ENCODE data around the gene PLPP3. TPM values are rescaled to one million over a fixed set of nuclear protein-coding genes. Genes with fewer than 3 reads are reported as not detected.

PLPP3 gene
- total RNA-seq, 2 donors from 2014 or later = 164 to 271 TPM

GRCh38 chr1:56491441-56491840 lies 87.9 kb downstream of the PLPP3 start:
- Histone ChIP-seq H3K4me1 (ENCODE audit: control insufficient read depth in 1 of 2, low read depth in 2 of 2) (peaks cover 10 to 19% of the 10 kb centered on the region in 2 donors), H3K27me3 (replicated peaks; ENCODE audit: insufficient read depth) (no peaks in the 10 kb centered on the region), H3K4me3 (no peak overlapping the region), H3K9me3 (no peaks in the 10 kb centered on the region), H3K36me3 (peaks cover 14% of the 10 kb centered on the region), H3K27ac (no peak overlapping the region)
- DNase-seq (ENCODE audit: low spot score) (no peak), ATAC-seq (ENCODE audit: insufficient number of reproducible peaks, low FRiP score, low read depth) (no peak)
- TF ChIP-seq CTCF (IDR thresholded peaks at IDR 0.05) = no peak

- Histone ChIP-seq H3K27me3 (replicated peaks; ENCODE audit: insufficient read depth) (no peaks in the 10 kb centered on the region), H3K9me3 (no peaks in the 10 kb centered on the region), H3K36me3 (peaks cover 6% of the 10 kb centered on the region), H3K27ac (no peak overlapping the region), H3K4me1 (ENCODE audit: control insufficient read depth in 1 of 2, low read depth in 2 of 2) (peaks cover 10 to 19% of the 10 kb centered on the region in 2 donors), H3K4me3 (no peak overlapping the region)
- no peak for TF ChIP-seq CTCF (IDR thresholded peaks at IDR 0.05)
- no peak for ATAC-seq (ENCODE audit: insufficient number of reproducible peaks, low FRiP score, low read depth)
- DNase-seq (ENCODE audit: low spot score) = no peak
These were observed 88.7 kb downstream of the PLPP3 start for GRCh38 chr1:56490619-56491018.

- no peaks in the 10 kb centered on the region for H3K9me3 ChIP-seq
- H3K4me3 ChIP-seq = no peak overlapping the region
- peaks cover 10 to 19% of the 10 kb centered on the region in 2 donors for H3K4me1 ChIP-seq (ENCODE audit: control insufficient read depth in 1 of 2, low read depth in 2 of 2)
- no peak for TF ChIP-seq CTCF (IDR thresholded peaks at IDR 0.05)
- ATAC-seq (ENCODE audit: insufficient number of reproducible peaks, low FRiP score, low read depth) (no peak), DNase-seq (ENCODE audit: low spot score) (no peak)
- H3K36me3 ChIP-seq = no peaks in the 10 kb centered on the region
- H3K27me3 ChIP-seq (replicated peaks; ENCODE audit: insufficient read depth) = no peaks in the 10 kb centered on the region
- no peak overlapping the region for H3K27ac ChIP-seq
These were observed 89.7 kb downstream of the PLPP3 start for GRCh38 chr1:56489695-56490094.

DNA sequence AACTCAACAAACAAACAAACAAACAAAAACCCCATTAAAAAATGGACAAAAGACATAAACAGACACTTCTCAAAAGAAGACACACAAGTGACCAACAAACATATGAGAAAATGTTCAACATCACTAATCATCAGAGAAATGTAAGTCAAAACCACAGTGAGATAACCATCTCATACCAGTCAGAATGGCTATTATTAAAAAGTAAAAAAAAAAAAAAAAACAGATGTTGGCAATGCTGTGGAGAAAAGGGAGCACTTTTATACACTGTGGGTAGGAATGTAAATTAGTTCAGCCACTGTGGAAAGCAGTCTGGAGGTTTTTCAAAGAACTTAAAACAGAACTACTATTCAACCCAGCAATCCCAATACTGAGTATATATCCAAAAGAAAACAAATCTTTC lies 94.7 kb downstream of the PLPP3 start:
- H3K36me3 ChIP-seq = no peaks in the 10 kb centered on the region
- H3K4me3 ChIP-seq = no peak overlapping the region
- DNase-seq (ENCODE audit: low spot score) (no peak), ATAC-seq (ENCODE audit: insufficient number of reproducible peaks, low FRiP score, low read depth) (no peak)
- H3K9me3 ChIP-seq = no peaks in the 10 kb centered on the region
- no peak for TF ChIP-seq CTCF (IDR thresholded peaks at IDR 0.05)
- H3K4me1 ChIP-seq (ENCODE audit: control insufficient read depth in 1 of 2, low read depth in 2 of 2) = no peaks in the 10 kb centered on the region
- no peaks in the 10 kb centered on the region for H3K27me3 ChIP-seq (replicated peaks; ENCODE audit: insufficient read depth)
- H3K27ac ChIP-seq = no peak overlapping the region

- Histone ChIP-seq H3K9me3 (no peaks in the 10 kb centered on the region), H3K4me3 (no peak overlapping the region), H3K27ac (no peak overlapping the region), H3K36me3 (no peaks in the 10 kb centered on the region), H3K4me1 (ENCODE audit: control insufficient read depth in 1 of 2, low read depth in 2 of 2) (no peaks in the 10 kb centered on the region), H3K27me3 (replicated peaks; ENCODE audit: insufficient read depth) (no peaks in the 10 kb centered on the region)
- no peak for TF ChIP-seq CTCF (IDR thresholded peaks at IDR 0.05)
- DNase-seq (ENCODE audit: low spot score) = no peak
- no peak for ATAC-seq (ENCODE audit: insufficient number of reproducible peaks, low FRiP score, low read depth)
These were observed 96.3 kb downstream of the PLPP3 start for GRCh38 chr1:56483104-56483503.

Measured in thoracic aorta (tissue), 2 donors.